Measurements from ENCODE around the gene LRRC53. TPM values are rescaled to one million over a fixed set of nuclear protein-coding genes. Genes with fewer than 3 reads are reported as not detected.

LRRC53 gene
- polyA plus RNA-seq, 1 donor (not counting 4 experiments of a cell fraction or from before 2014, with no cell fraction given): not detected

GRCh38 chr1:74468982-74469603 lies 43.3 kb downstream of the LRRC53 start:
- no peaks in the 10 kb centered on the region for H3K27me3 ChIP-seq (ENCODE audit: control insufficient read depth, extremely low read depth, insufficient read depth, low read length)
- dilution Hi-C loops (cut with MboI; ENCODE audit: extremely low pct_ligation_motif_present, low sequenced_read_pairs): no loop called here
- no peak for DNase-seq (ENCODE audit: low read depth, low spot score)
- H3K9me3 ChIP-seq (ENCODE audit: control insufficient read depth, low read depth, low read length): no peaks in the 10 kb centered on the region
- H3K9me1 ChIP-seq (ENCODE audit: control insufficient read depth, extremely low read depth, insufficient read depth, low read length): no peaks in the 10 kb centered on the region
- no peak overlapping the region for H2AFZ ChIP-seq (ENCODE audit: control insufficient read depth, low read length)
- H3K4me3 ChIP-seq (ENCODE audit: control insufficient read depth in 2 of 3, extremely low read depth in 1 of 3, insufficient read depth in 2 of 3, low read depth in 1 of 3, low read length in 3 of 3): no peak overlapping the region
- TF ChIP-seq CTCF (optimal IDR thresholded peaks at IDR 0.05 in 1 of 3, IDR thresholded peaks at IDR 0.05 in 1 of 3, conservative IDR thresholded peaks at IDR 0.05 in 1 of 3; ENCODE audit: extremely low read depth in 1 of 3, insufficient read depth in 2 of 3, low read length in 3 of 3): peak in 2 of 3 experiments; percentile 43 to 45
- no peak for TF ChIP-seq EZH2 (IDR thresholded peaks at IDR 0.05; ENCODE audit: low read length)
- H3K4me2 ChIP-seq (ENCODE audit: control insufficient read depth, extremely low read depth, insufficient read depth, low read depth, low read length): no peak overlapping the region
- H3K9ac ChIP-seq (ENCODE audit: control insufficient read depth, extremely low read depth, insufficient read depth, low read length): no peak overlapping the region
- H3K27ac ChIP-seq (ENCODE audit: control insufficient read depth, insufficient read depth, low read length): no peak overlapping the region
- no peaks in the 10 kb centered on the region for H4K20me1 ChIP-seq (ENCODE audit: control insufficient read depth, extremely low read depth, insufficient read depth, low read length)
- FAIRE-seq: no peak
- H3K4me1 ChIP-seq (ENCODE audit: control insufficient read depth, extremely low read depth, insufficient read depth, low read length): no peaks in the 10 kb centered on the region
- H3K36me3 ChIP-seq (ENCODE audit: control insufficient read depth in 2 of 2, extremely low read depth in 1 of 2, insufficient read depth in 2 of 2, low read length in 2 of 2): no peaks in the 10 kb centered on the region
- no peaks in the 10 kb centered on the region for H3K79me2 ChIP-seq (ENCODE audit: control insufficient read depth, insufficient read depth, low read length)

- no peak for TF ChIP-seq CTCF (optimal IDR thresholded peaks at IDR 0.05 in 1 of 3, IDR thresholded peaks at IDR 0.05 in 1 of 3, conservative IDR thresholded peaks at IDR 0.05 in 1 of 3; ENCODE audit: extremely low read depth in 1 of 3, insufficient read depth in 2 of 3, low read length in 3 of 3)
- TF ChIP-seq EZH2 (IDR thresholded peaks at IDR 0.05; ENCODE audit: low read length): no peak
- no peak overlapping the region for H3K27ac ChIP-seq (ENCODE audit: control insufficient read depth, insufficient read depth, low read length)
- dilution Hi-C loops (cut with MboI; ENCODE audit: extremely low pct_ligation_motif_present, low sequenced_read_pairs): no loop called here
- no peaks in the 10 kb centered on the region for H3K79me2 ChIP-seq (ENCODE audit: control insufficient read depth, insufficient read depth, low read length)
- no peaks in the 10 kb centered on the region for H4K20me1 ChIP-seq (ENCODE audit: control insufficient read depth, extremely low read depth, insufficient read depth, low read length)
- H2AFZ ChIP-seq (ENCODE audit: control insufficient read depth, low read length): no peak overlapping the region
- H3K4me1 ChIP-seq (ENCODE audit: control insufficient read depth, extremely low read depth, insufficient read depth, low read length): no peaks in the 10 kb centered on the region
- H3K27me3 ChIP-seq (ENCODE audit: control insufficient read depth, extremely low read depth, insufficient read depth, low read length): no peaks in the 10 kb centered on the region
- no peak overlapping the region for H3K4me3 ChIP-seq (ENCODE audit: control insufficient read depth in 2 of 3, extremely low read depth in 1 of 3, insufficient read depth in 2 of 3, low read depth in 1 of 3, low read length in 3 of 3)
- FAIRE-seq (no peak), DNase-seq (ENCODE audit: low read depth, low spot score) (no peak)
- no peaks in the 10 kb centered on the region for H3K9me1 ChIP-seq (ENCODE audit: control insufficient read depth, extremely low read depth, insufficient read depth, low read length)
- no peak overlapping the region for H3K4me2 ChIP-seq (ENCODE audit: control insufficient read depth, extremely low read depth, insufficient read depth, low read depth, low read length)
- no peak overlapping the region for H3K9ac ChIP-seq (ENCODE audit: control insufficient read depth, extremely low read depth, insufficient read depth, low read length)
- no peaks in the 10 kb centered on the region for H3K36me3 ChIP-seq (ENCODE audit: control insufficient read depth in 2 of 2, extremely low read depth in 1 of 2, insufficient read depth in 2 of 2, low read length in 2 of 2)
- H3K9me3 ChIP-seq (ENCODE audit: control insufficient read depth, low read depth, low read length): no peaks in the 10 kb centered on the region
Measured at GRCh38 chr1:74467786-74468377, 44.5 kb downstream of the LRRC53 start.
